Activated CD4-positive, alpha-beta memory T cell treated with anti-CD3 and anti-CD28 coated beads, Interleukin-2, amount 10 ng/mL, durations not matched to agents 7 days and 5 days (primary cell): ENCODE results near the gene NDUFA7. TPM values are rescaled to one million over a fixed set of nuclear protein-coding genes. Genes with fewer than 3 reads are reported as not detected.
"Not testable (repeated sequence)": the region's sequence is repeated elsewhere in the genome, so short reads cannot be mapped to it uniquely, and the experiment has no call there.

Experiments used
- CTCF ChIA-PET: fragments of 350-600 bp; sonication (Branson Sonifier 250); formaldehyde crosslinking; loops from one replicate; lab custom pipeline; 2021; ENCODE audit warnings: antibody characterized with exemption, inconsistent platforms; lab: Charles Lee
- POLR2A ChIA-PET: fragments of 350-600 bp; sonication (Branson Sonifier 250); formaldehyde crosslinking; loops from one replicate; lab custom pipeline; 2021; ENCODE audit warnings: antibody characterized with exemption; lab: Charles Lee
- DNase-seq: peaks from one replicate; pipeline ENCODE4 v3.0.0-alpha.2; 2020
- H3K27ac Mint-ChIP-seq: one replicate; pipeline ENCODE4 v1.8.0; 2021; ENCODE audit warnings: mild to moderate bottlenecking, mixed read lengths
- H3K27me3 Mint-ChIP-seq: one replicate; pipeline ENCODE4 v1.8.0; 2021; ENCODE audit warnings: mixed read lengths
- H3K36me3 Mint-ChIP-seq: one replicate; pipeline ENCODE4 v1.8.0; 2021; ENCODE audit warnings: low read depth, mixed read lengths
- H3K4me1 Mint-ChIP-seq: one replicate; pipeline ENCODE4 v1.8.0; 2021; ENCODE audit warnings: mixed read lengths
- H3K4me3 Mint-ChIP-seq: one replicate; pipeline ENCODE4 v1.8.0; 2021; ENCODE audit warnings: mild to moderate bottlenecking, mixed read lengths
- H3K9me3 Mint-ChIP-seq: one replicate; pipeline ENCODE4 v1.8.0; 2021; ENCODE audit warnings: mixed read lengths
- total RNA-seq, 2 experiments: library from RNA; stranded (reverse); gene quantifications; one replicate each; pipeline ENCODE4 v1.2.3, GENCODE V29; 2021

NDUFA7 gene
- total RNA-seq, 2 experiments from 2014 or later = 67.1 to 67.3 TPM

DNA sequence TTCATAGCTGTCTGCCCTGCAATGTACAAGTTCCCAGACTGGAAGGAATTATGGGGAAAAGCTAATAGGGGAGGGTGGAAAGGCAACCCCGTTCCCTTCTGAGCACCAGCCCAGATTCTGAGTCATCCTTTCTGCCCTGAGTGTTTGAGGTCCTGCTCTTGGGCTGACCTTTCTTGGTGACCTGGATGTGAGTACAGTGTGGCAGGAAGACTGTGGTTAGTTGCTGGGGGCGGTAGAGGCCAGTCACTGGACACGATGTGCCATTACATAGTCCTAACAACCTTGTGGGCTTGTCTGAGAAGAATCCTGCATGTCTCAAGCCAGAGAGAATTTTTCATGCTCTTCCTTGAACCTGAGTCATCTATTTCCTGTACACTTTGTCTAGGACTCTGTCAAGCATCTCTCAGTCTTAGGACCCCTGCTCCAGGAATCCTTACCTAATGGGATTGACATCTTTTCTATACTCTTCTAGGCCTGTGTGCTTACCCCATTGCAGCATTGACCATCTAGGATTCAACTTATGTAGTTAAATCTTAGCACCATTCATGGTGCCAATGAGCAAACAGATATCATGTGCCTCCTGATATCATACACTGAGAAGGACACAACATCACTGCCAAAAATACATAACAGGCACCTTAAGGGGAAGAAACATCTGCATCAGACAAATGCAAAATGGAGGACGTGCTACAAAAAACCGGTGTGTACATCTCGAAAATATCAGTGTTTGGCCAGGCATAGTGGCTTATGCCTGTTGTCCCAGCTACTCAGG, 34.6 kb upstream of the NDUFA7 start:
- Mint-ChIP-seq H3K27ac (no peak overlapping the region), H3K36me3 (no peaks in the 10 kb centered on the region), H3K4me1 (peaks cover 13% of the 10 kb centered on the region), H3K9me3 (no peaks in the 10 kb centered on the region), H3K4me3 (no peak overlapping the region), H3K27me3 (peaks cover 14% of the 10 kb centered on the region)
- ChIA-PET POLR2A (interaction anchor here (1.0 kb wide), 1 partner anchor 158 kb away, joined by 3 read pairs; the partner anchor contains the start of gene ZNF414), CTCF (interaction anchor here (0.7 to 4.2 kb wide), 9 partner anchors 12 to 411 kb away, joined by 3 to 28 read pairs (median 10); partner anchors contain the start of genes KANK3, MARCHF2, MYO1F and RAB11B)
- DNase-seq = no peak

DNA sequence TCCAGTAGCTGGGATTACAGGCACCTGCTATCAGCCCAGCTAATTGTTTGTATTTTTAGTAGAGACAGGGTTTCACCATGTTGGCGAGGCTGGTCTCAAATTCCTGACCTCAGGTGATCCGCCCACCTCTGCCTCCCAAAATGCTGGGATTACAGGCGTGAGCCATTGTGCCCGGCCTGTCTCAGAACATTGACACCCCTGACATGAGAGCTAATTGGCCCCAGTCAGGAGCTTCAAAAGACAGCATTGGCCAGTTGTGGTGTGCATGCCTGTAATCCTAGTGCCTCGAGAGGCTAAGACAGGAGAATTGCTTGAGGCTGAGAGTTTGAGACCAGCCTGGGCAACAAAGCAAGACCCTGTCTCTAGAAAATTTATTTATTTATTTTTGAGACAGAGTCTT, 31.7 kb upstream of the NDUFA7 start:
- H3K4me3 Mint-ChIP-seq, H3K27ac Mint-ChIP-seq, H3K9me3 Mint-ChIP-seq, H3K36me3 Mint-ChIP-seq, DNase-seq: not testable (repeated sequence)
- H3K27me3 Mint-ChIP-seq = peaks cover 20% of the 10 kb centered on the region
- CTCF ChIA-PET = interaction anchor here (0.6 to 4.2 kb wide), 19 partner anchors 9 to 235 kb away, joined by 3 to 28 read pairs (median 6); partner anchors contain the start of genes ANGPTL4, KANK3, MARCHF2 and MYO1F
- POLR2A ChIA-PET = interaction anchor here (1.0 to 2.9 kb wide), 3 partner anchors 10 to 32 kb away, joined by 3 to 12 read pairs (median 3); partner anchors contain the start of gene KANK3
- peaks cover 14% of the 10 kb centered on the region for H3K4me1 Mint-ChIP-seq

- Mint-ChIP-seq H3K9me3 (no peaks in the 10 kb centered on the region), H3K36me3 (no peaks in the 10 kb centered on the region), H3K27ac (no peak overlapping the region), H3K4me1 (peaks cover 14% of the 10 kb centered on the region), H3K27me3 (peaks cover 22% of the 10 kb centered on the region), H3K4me3 (no peak overlapping the region)
- no peak for DNase-seq
- CTCF ChIA-PET = interaction anchor here (0.6 to 4.2 kb wide), 13 partner anchors 8 to 235 kb away, joined by 3 to 28 read pairs (median 14); partner anchors contain the start of genes ANGPTL4, KANK3, MARCHF2 and MYO1F
- POLR2A ChIA-PET = interaction anchor here (1.0 to 2.9 kb wide), 3 partner anchors 9 to 32 kb away, joined by 3 to 12 read pairs (median 3); partner anchors contain the start of gene KANK3
Measured at GRCh38 chr19:8352134-8352827, 31.1 kb upstream of the NDUFA7 start.

- DNase-seq, H3K4me3 Mint-ChIP-seq, H3K36me3 Mint-ChIP-seq, CTCF ChIA-PET, H3K9me3 Mint-ChIP-seq, H3K4me1 Mint-ChIP-seq, H3K27ac Mint-ChIP-seq, POLR2A ChIA-PET: not testable (repeated sequence)
- peaks cover 24% of the 10 kb centered on the region for H3K27me3 Mint-ChIP-seq
Measured at GRCh38 chr19:8349629-8350372, 28.6 kb upstream of the NDUFA7 start.

GRCh38 chr19:8343483-8343844, 22.3 kb upstream of the NDUFA7 start:
- CTCF ChIA-PET = interaction anchor here (0.5 to 3.6 kb wide), 3 partner anchors 10 to 70 kb away, joined by 3 to 28 read pairs (median 4); partner anchors contain the start of gene MARCHF2
- no peaks in the 10 kb centered on the region for H3K9me3 Mint-ChIP-seq
- peaks cover 21% of the 10 kb centered on the region for H3K4me1 Mint-ChIP-seq
- DNase-seq = no peak
- peak overlapping the region; percentile 82 for H3K4me3 Mint-ChIP-seq
- H3K27me3 Mint-ChIP-seq = peaks cover 13% of the 10 kb centered on the region
- no peaks in the 10 kb centered on the region for H3K36me3 Mint-ChIP-seq
- H3K27ac Mint-ChIP-seq = no peak overlapping the region
- POLR2A ChIA-PET = interaction anchor here (1.0 to 2.8 kb wide), 5 partner anchors 9 to 22 kb away, joined by 3 to 12 read pairs (median 5); partner anchors contain the start of genes NDUFA7 and RPS28

- POLR2A ChIA-PET = interaction anchor here (0.5 to 2.8 kb wide), 7 partner anchors 8 to 119 kb away, joined by 3 to 12 read pairs (median 4); partner anchors contain the start of genes NDUFA7 and RPS28
- H3K36me3 Mint-ChIP-seq = no peaks in the 10 kb centered on the region
- no peaks in the 10 kb centered on the region for H3K9me3 Mint-ChIP-seq
- H3K4me3 Mint-ChIP-seq = peak within 1 kb of the TSS; percentile 82
- CTCF ChIA-PET = interaction anchor here (3.6 kb wide), 1 partner anchor 11 kb away, joined by 28 read pairs; no protein-coding TSS in a partner anchor
- DNase-seq = peak; percentile 95
- peak within 1 kb of the TSS; percentile 64 for H3K27ac Mint-ChIP-seq
- peaks cover 21% of the 10 kb centered on the region for H3K4me1 Mint-ChIP-seq
- H3K27me3 Mint-ChIP-seq = peaks cover 16% of the 10 kb centered on the region
Measured at GRCh38 chr19:8342684-8343482, 21.7 kb upstream of the NDUFA7 start, which contains the start of gene KANK3. TSS of gene KANK3 (minus strand) at chr19:8343262. CDS start at chr19:8337828, 5,434 bp downstream.

GRCh38 chr19:8342316-8342683, 21.1 kb upstream of the NDUFA7 start:
- ChIA-PET CTCF (interaction anchor here (3.6 kb wide), 1 partner anchor 12 kb away, joined by 28 read pairs; no protein-coding TSS in a partner anchor), POLR2A (interaction anchor here (0.5 to 2.8 kb wide), 5 partner anchors 11 to 120 kb away, joined by 3 to 12 read pairs (median 4); partner anchors contain the start of genes NDUFA7 and RPS28)
- peak overlapping the region; percentile 60 for H3K4me3 Mint-ChIP-seq
- no peak overlapping the region for H3K27ac Mint-ChIP-seq
- no peak for DNase-seq
- H3K36me3 Mint-ChIP-seq = no peaks in the 10 kb centered on the region
- peaks cover 19% of the 10 kb centered on the region for H3K27me3 Mint-ChIP-seq
- H3K9me3 Mint-ChIP-seq = no peaks in the 10 kb centered on the region
- H3K4me1 Mint-ChIP-seq = peaks cover 21% of the 10 kb centered on the region

DNA sequence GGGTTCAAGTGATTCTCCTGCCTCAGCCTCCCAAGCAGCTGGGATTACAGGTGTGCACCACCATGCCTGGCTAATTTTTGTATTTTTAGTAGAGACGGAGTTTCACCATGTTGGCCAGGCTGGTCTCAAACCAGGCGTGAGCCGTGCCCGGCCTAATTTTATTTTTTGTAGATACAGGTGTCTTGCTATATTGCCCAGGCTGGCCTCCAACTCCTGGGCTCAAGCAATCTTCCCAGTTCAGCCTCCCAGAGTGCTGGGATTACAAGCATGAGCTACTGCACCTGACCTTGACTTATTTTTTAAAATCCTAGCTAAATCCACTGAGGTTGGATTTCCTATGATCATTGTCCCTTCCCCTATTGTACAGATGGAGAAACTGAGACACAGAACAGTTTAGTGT, 20.3 kb upstream of the NDUFA7 start:
- not testable (repeated sequence) for H3K9me3 Mint-ChIP-seq

GRCh38 chr19:8340341-8341096, 19.3 kb upstream of the NDUFA7 start:
- POLR2A ChIA-PET = interaction anchor here (0.6 to 0.9 kb wide), 3 partner anchors 12 to 206 kb away, joined by 3 to 4 read pairs (median 3); partner anchors contain the start of genes NDUFA7 and RPS28
- Mint-ChIP-seq H3K9me3 (no peaks in the 10 kb centered on the region), H3K36me3 (no peaks in the 10 kb centered on the region), H3K4me3 (no peak overlapping the region), H3K27ac (no peak overlapping the region), H3K4me1 (peaks cover 29% of the 10 kb centered on the region), H3K27me3 (peaks cover 28% of the 10 kb centered on the region)
- CTCF ChIA-PET = interaction anchor here (1.4 to 3.0 kb wide), 2 partner anchors 13 to 72 kb away, joined by 3 to 17 read pairs; partner anchors contain the start of gene MARCHF2
- no peak for DNase-seq

More for the DNA sequence above, 20.3 kb upstream of the NDUFA7 start:
- H3K36me3 Mint-ChIP-seq, H3K27ac Mint-ChIP-seq, DNase-seq: not testable (repeated sequence)
- CTCF ChIA-PET = interaction anchor here (1.4 to 3.0 kb wide), 2 partner anchors 12 to 71 kb away, joined by 3 to 17 read pairs; partner anchors contain the start of gene MARCHF2
- peaks cover 23% of the 10 kb centered on the region for H3K4me1 Mint-ChIP-seq
- peaks cover 21% of the 10 kb centered on the region for H3K27me3 Mint-ChIP-seq
- POLR2A ChIA-PET = interaction anchor here (0.8 to 2.8 kb wide), 2 partner anchors 11 to 12 kb away, joined by 3 to 12 read pairs; no protein-coding TSS in a partner anchor
- peak overlapping the region; percentile 2 for H3K4me3 Mint-ChIP-seq

DNA sequence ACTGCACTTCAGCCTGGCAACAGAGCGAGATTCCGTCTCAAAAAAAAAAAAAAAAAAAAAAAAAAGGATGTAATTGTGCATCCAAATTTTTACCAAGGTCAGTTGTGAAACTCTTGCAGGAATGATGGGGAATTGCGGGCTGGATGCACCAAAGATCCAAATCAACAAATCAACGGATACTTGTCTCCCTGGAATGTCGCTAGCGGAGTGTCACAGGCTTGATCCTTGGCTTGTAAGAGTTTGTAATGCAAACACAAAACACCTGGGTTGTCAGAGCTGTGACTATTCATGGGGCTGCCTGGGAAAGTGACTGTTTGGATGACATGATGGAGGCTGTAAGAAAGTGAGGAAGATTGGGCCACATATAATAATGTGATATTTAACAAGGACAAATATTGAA, 17.7 kb upstream of the NDUFA7 start:
- POLR2A ChIA-PET = interaction anchor here (0.9 kb wide), 1 partner anchor 18 kb away, joined by 3 read pairs; no protein-coding TSS in a partner anchor
- CTCF ChIA-PET = no interaction called here

More for the DNA sequence above, 17.7 kb upstream of the NDUFA7 start:
- peaks cover 27% of the 10 kb centered on the region for H3K4me1 Mint-ChIP-seq
- H3K4me3 Mint-ChIP-seq = no peak overlapping the region
- no peaks in the 10 kb centered on the region for H3K9me3 Mint-ChIP-seq
- H3K27ac Mint-ChIP-seq = no peak overlapping the region
- H3K36me3 Mint-ChIP-seq = no peaks in the 10 kb centered on the region
- peaks cover 32% of the 10 kb centered on the region for H3K27me3 Mint-ChIP-seq
- DNase-seq = no peak
